MM.1S (cell line): ENCODE data around the gene PEA15.

Experiments used
- DNase-seq: peaks from one replicate; pipeline ENCODE4 v3.0.0-alpha.2; 2015
- H2AFZ ChIP-seq: fragments of 300-600 bp; sonication (generic); 2 replicates; pipeline ENCODE4 v1.6.0; 2016; ENCODE audit warnings: antibody characterized with exemption, low read length
- H3F3A ChIP-seq: fragments of 300-600 bp; sonication (generic); 2 replicates; pipeline ENCODE4 v1.6.1; 2016; ENCODE audit warnings: mild to moderate bottlenecking, antibody characterized with exemption, low read length, moderate library complexity, mixed read lengths; ENCODE audit not compliant: insufficient read depth
- H3K27ac ChIP-seq: fragments of 300-600 bp; sonication (generic); 2 replicates; pipeline ENCODE4 v1.5.1; 2016; ENCODE audit warnings: mild to moderate bottlenecking, low read length
- H3K27me3 ChIP-seq: fragments of 300-600 bp; sonication (generic); replicated peaks from 2 replicates; pipeline ENCODE4 v1.6.0; 2016; ENCODE audit warnings: low read length; ENCODE audit not compliant: insufficient read depth
- H3K36me3 ChIP-seq: fragments of 300-600 bp; sonication (generic); replicated peaks from 2 replicates; pipeline ENCODE4 v1.6.1; 2016; ENCODE audit warnings: mild to moderate bottlenecking, low read length, mixed read lengths; ENCODE audit not compliant: insufficient read depth
- H3K4me1 ChIP-seq: fragments of 300-600 bp; sonication (generic); 2 replicates; pipeline ENCODE4 v1.6.1; 2016; ENCODE audit warnings: low read length, mixed read lengths
- H3K4me2 ChIP-seq: fragments of 300-600 bp; sonication (generic); 2 replicates; pipeline ENCODE4 v1.6.0; 2016; ENCODE audit warnings: low read depth, low read length
- H3K4me3 ChIP-seq: fragments of 300-600 bp; sonication (generic); 2 replicates; pipeline ENCODE4 v1.5.1; 2016; ENCODE audit warnings: low read length, mixed read lengths
- H3K79me2 ChIP-seq: fragments of 300-600 bp; sonication (generic); 2 replicates; pipeline ENCODE4 v1.6.1; 2016; ENCODE audit warnings: mixed run types, low read length, mixed read lengths
- H3K9ac ChIP-seq: fragments of 300-600 bp; sonication (generic); 2 replicates; pipeline ENCODE4 v1.6.1; 2016; ENCODE audit warnings: low read length, mixed read lengths
- H3K9me2 ChIP-seq: fragments of 300-600 bp; sonication (generic); replicated peaks from 2 replicates; pipeline ENCODE4 v1.6.1; 2016; ENCODE audit warnings: mild to moderate bottlenecking, low read length, mixed read lengths; ENCODE audit not compliant: insufficient read depth
- H3K9me3 ChIP-seq: fragments of 300-600 bp; sonication (generic); replicated peaks from 2 replicates; pipeline ENCODE4 v1.6.1; 2016; ENCODE audit warnings: mild to moderate bottlenecking, low read length, mixed read lengths; ENCODE audit not compliant: insufficient read depth
- H4K20me1 ChIP-seq: fragments of 300-600 bp; sonication (generic); 2 replicates; pipeline ENCODE4 v1.6.1; 2016; ENCODE audit warnings: mild to moderate bottlenecking, low read length, moderate library complexity, mixed read lengths; ENCODE audit not compliant: insufficient read depth
- EZH2 ChIP-seq: fragments of 300-600 bp; sonication (generic); optimal IDR thresholded peaks from 2 replicates; pipeline ENCODE3; 2017; ENCODE audit warnings: low read depth, mild to moderate bottlenecking, antibody characterized with exemption, low read length, mixed read lengths
- EZH2phosphoT487 ChIP-seq: fragments of 300-600 bp; sonication (generic); IDR thresholded peaks from 2 replicates; pipeline ENCODE4 v1.6.1; 2018; ENCODE audit warnings: antibody characterized with exemption, low read length
- TF ChIP-seq, protein P1 (sequence below): fragments of 300-600 bp; sonication (generic); IDR thresholded peaks from 2 replicates; pipeline ENCODE4 v1.5.1; 2016; ENCODE audit warnings: antibody characterized with exemption, low read length, mixed read lengths

The PEA15 gene

DNA sequence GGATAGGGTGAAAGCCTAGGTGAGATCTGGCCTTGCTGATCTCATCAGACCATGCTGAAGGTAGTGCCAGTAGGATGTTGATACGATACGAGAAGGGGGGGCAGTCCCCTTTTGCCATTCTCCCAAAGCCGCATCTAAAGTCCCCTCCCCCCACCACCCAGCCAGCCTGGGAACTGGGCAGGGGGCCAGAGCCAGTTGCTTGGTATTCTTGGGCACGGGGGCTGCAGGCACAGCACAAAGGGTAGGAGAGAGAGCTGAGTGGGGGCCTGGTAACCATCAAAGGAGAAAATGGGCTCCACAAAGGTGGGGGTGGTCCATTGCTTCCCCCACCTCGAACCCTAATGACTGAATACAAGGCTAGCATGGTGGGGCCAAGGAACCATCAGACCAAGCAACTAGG lies 5.4 kb downstream of the PEA15 start:
- H3F3A ChIP-seq: peaks cover 15% of the 10 kb centered on the region; the same call in 1 of the 2 replicates
- H2AFZ ChIP-seq: no peak overlapping the region
- peaks cover 12% of the 10 kb centered on the region for H3K4me1 ChIP-seq
- H3K9me2 ChIP-seq: no peaks in the 10 kb centered on the region
- H3K79me2 ChIP-seq: peaks cover 54% of the 10 kb centered on the region
- no peak overlapping the region for H3K9ac ChIP-seq
- H3K27ac ChIP-seq: no peak overlapping the region
- H3K36me3 ChIP-seq: no peaks in the 10 kb centered on the region; the same call in 1 of the 2 replicates
- H3K9me3 ChIP-seq: no peaks in the 10 kb centered on the region
- no peak overlapping the region for H3K4me2 ChIP-seq
- no peak overlapping the region for H3K4me3 ChIP-seq
- TF ChIP-seq EZH2phosphoT487 (no peak), EZH2 (no peak)
- TF ChIP-seq, protein P1, sequence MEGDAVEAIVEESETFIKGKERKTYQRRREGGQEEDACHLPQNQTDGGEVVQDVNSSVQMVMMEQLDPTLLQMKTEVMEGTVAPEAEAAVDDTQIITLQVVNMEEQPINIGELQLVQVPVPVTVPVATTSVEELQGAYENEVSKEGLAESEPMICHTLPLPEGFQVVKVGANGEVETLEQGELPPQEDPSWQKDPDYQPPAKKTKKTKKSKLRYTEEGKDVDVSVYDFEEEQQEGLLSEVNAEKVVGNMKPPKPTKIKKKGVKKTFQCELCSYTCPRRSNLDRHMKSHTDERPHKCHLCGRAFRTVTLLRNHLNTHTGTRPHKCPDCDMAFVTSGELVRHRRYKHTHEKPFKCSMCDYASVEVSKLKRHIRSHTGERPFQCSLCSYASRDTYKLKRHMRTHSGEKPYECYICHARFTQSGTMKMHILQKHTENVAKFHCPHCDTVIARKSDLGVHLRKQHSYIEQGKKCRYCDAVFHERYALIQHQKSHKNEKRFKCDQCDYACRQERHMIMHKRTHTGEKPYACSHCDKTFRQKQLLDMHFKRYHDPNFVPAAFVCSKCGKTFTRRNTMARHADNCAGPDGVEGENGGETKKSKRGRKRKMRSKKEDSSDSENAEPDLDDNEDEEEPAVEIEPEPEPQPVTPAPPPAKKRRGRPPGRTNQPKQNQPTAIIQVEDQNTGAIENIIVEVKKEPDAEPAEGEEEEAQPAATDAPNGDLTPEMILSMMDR: no peak
- H4K20me1 ChIP-seq: no peaks in the 10 kb centered on the region
- no peak for DNase-seq
- H3K27me3 ChIP-seq: no peaks in the 10 kb centered on the region

DNA sequence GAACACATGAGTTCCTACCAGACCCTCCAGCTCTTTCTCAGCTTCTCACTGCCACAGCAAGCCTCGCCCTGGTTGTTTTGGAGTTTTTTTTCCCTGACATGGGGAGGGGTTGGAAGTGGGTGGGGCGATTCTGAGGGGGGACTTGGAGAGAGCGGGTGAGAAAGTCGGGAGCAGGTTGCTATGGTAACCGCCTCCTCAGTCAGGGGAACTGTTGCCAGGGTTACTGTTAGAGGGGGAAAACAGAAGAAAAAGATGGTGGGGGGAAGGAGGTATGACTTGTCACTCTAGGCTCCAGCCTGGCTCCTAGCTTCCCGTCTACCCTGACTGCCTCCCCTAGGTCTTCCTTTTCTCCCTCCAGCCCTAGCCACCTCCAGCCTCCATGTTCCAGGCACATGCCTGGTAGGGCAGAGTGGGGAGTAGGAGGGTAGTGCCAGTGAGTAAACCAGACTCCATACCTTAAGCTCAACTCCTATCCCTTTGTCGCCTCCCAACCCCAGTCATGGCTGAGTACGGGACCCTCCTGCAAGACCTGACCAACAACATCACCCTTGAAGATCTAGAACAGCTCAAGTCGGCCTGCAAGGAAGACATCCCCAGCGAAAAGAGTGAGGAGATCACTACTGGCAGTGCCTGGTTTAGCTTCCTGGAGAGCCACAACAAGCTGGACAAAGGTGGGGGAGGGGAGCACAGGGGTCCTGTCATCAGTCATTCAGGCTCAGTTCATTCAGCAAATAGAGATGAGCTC lies 6.0 kb downstream of the PEA15 start:
- Histone ChIP-seq H4K20me1 (no peaks in the 10 kb centered on the region), H3K4me3 (no peak overlapping the region), H3K4me1 (peaks cover 8% of the 10 kb centered on the region), H3K36me3 (no peaks in the 10 kb centered on the region; the same call in 1 of the 2 replicates), H3F3A (peaks cover 10% of the 10 kb centered on the region; the same call in 1 of the 2 replicates), H3K9me3 (no peaks in the 10 kb centered on the region), H2AFZ (no peak overlapping the region), H3K27ac (no peak overlapping the region), H3K9me2 (no peaks in the 10 kb centered on the region), H3K27me3 (no peaks in the 10 kb centered on the region), H3K79me2 (peaks cover 48% of the 10 kb centered on the region), H3K9ac (no peak overlapping the region), H3K4me2 (no peak overlapping the region)
- TF ChIP-seq EZH2phosphoT487 (no peak), EZH2 (no peak)
- TF ChIP-seq, protein P1: no peak
- DNase-seq: no peak

DNA sequence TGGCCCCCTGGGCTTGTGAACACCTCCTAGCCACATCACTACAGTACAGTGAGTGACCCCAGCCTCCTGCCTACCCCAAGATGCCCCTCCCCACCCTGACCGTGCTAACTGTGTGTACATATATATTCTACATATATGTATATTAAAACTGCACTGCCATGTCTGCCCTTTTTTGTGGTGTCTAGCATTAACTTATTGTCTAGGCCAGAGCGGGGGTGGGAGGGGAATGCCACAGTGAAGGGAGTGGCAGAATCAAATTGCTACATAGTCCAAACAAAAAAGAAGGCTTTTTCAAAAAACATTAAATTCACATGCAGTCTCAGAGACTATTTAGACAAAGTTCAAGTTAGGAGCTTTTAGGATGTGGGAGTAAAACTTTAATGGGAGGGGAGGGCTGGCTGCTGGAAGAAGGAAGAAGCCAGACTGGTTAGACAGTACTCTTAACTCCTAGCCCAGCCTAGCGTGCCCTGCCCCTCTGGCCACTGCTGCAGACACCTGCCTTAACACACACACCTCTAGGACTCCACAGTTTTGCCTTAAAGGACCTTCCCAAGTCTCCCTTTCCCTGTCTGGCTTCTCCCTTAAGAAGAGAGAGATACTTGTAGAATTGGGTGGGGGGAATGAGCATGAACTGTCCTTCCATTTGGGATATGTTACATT lies 9.4 kb downstream of the PEA15 start:
- Histone ChIP-seq H3K4me1 (no peaks in the 10 kb centered on the region), H2AFZ (no peak overlapping the region), H3K9ac (no peak overlapping the region), H3K9me2 (no peaks in the 10 kb centered on the region), H3K4me3 (no peak overlapping the region), H3K4me2 (no peak overlapping the region), H4K20me1 (no peaks in the 10 kb centered on the region), H3F3A (no peaks in the 10 kb centered on the region), H3K27ac (no peak overlapping the region), H3K79me2 (peaks cover 15% of the 10 kb centered on the region), H3K27me3 (no peaks in the 10 kb centered on the region), H3K9me3 (no peaks in the 10 kb centered on the region), H3K36me3 (no peaks in the 10 kb centered on the region; the same call in 1 of the 2 replicates)
- no peak for TF ChIP-seq EZH2phosphoT487
- TF ChIP-seq EZH2: no peak
- TF ChIP-seq, protein P1: no peak
- DNase-seq: no peak
